Inflammatory macrophage (primary cell): ENCODE data around the gene ST3GAL2.

Source experiments
- DNase-seq, 2 donors: peaks; one replicate each; pipeline ENCODE4 v3.0.0-alpha.2; 2020 to 2022

Gene ST3GAL2

DNA sequence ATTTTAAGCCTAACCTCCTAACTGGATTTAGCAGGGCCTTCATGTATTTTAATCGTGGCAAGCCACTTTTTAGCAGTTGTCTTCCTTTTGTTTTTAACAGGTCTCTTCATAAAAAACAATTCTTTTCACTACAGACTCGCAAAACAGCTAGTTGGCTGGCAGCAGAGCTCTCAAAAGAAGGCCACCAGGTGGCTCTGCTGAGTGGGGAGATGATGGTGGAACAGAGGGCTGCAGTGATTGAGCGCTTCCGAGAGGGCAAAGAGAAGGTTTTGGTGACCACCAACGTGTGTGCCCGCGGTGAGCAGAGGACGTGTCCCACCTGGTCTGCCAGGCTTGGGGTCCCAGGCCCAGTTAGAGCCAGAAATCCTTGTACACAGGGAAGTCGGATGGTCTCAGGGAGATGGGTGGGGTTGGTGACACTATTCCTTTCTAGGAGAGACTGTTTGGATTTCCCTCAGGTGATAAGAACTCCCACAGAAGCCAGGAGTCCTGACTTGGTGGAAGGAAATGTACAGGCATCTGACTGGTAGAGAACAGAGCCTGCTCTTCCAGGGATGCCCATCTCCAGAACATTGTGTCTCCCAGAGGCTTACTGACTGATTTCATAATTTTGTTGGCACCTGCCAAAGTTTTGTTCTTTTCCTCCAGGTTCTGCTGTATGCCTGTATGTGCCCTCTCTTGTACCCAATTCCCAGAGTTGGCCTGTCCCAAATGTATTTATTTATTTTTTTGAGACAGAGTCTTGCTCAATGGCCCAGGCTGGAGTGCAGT, 107.1 kb downstream of the ST3GAL2 start:
- DNase-seq: no peak

DNA sequence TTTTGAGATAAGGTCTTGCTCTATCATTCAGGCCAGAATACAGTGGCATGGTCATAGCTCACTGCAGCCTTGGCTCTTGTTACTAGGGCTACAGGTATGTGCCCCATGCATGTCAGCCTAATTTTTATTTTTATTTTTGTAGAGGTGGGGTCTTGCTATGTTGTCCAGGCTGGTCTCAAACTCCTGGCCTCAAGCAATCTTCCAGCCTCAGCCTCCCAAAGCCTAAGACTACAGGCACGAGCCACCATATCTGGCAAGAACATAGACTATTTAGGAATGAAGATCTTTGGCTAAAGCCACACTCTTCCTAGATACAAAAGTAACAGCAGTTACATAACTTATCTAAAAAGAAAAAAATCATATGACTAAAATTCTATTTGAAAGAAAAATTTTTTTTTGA, 107.8 kb downstream of the ST3GAL2 start:
- no peak for DNase-seq
